Coronary artery (tissue), 2 donors: ENCODE data around the gene LSM12.

Experiments used
- DNase-seq: peaks from one replicate; pipeline ENCODE4 v3.0.0-alpha.2; 2017; ENCODE audit warnings: low spot score
- H3K27ac ChIP-seq, 2 donors: fragments of 200-600 bp; sonication (generic); one replicate each; pipeline ENCODE4 v1.5.1; 2016 to 2019
- H3K4me3 ChIP-seq: fragments of 200-600 bp; sonication (generic); 2 replicates; pipeline ENCODE4 v1.5.1; 2016; ENCODE audit warnings: mild to moderate bottlenecking, moderate library complexity
- TF ChIP-seq, protein P1 (sequence below): fragments of 200-600 bp; sonication (generic); IDR thresholded peaks from one replicate; pipeline ENCODE4 v1.5.1; 2019; ENCODE audit warnings: antibody characterized with exemption

Gene LSM12

DNA sequence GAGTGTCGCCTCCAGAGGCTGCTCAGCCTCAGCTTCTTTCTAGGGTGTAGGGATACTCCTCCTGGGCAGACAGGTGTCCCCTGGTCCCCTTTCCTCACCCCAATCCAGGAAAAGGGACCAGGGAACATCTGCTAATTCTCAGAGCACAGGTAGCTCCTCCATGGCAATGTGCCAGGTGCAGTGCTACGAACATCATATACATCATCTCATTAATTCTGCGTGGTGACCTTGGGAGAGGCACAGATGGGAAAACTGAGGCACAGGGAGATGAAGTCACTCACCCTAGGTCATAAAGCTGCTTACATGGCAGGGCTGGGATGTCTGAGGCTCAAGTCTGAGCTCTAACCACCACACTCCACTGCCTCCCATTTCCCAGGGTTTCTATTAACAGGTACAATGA is 45.3 kb upstream of the LSM12 start:
- H3K4me3 ChIP-seq = peak overlapping the region; percentile 40
- no peak for DNase-seq
- TF ChIP-seq, protein P1, sequence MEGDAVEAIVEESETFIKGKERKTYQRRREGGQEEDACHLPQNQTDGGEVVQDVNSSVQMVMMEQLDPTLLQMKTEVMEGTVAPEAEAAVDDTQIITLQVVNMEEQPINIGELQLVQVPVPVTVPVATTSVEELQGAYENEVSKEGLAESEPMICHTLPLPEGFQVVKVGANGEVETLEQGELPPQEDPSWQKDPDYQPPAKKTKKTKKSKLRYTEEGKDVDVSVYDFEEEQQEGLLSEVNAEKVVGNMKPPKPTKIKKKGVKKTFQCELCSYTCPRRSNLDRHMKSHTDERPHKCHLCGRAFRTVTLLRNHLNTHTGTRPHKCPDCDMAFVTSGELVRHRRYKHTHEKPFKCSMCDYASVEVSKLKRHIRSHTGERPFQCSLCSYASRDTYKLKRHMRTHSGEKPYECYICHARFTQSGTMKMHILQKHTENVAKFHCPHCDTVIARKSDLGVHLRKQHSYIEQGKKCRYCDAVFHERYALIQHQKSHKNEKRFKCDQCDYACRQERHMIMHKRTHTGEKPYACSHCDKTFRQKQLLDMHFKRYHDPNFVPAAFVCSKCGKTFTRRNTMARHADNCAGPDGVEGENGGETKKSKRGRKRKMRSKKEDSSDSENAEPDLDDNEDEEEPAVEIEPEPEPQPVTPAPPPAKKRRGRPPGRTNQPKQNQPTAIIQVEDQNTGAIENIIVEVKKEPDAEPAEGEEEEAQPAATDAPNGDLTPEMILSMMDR = no peak
- H3K27ac ChIP-seq = peak overlapping the region; percentile 88 to 97

DNA sequence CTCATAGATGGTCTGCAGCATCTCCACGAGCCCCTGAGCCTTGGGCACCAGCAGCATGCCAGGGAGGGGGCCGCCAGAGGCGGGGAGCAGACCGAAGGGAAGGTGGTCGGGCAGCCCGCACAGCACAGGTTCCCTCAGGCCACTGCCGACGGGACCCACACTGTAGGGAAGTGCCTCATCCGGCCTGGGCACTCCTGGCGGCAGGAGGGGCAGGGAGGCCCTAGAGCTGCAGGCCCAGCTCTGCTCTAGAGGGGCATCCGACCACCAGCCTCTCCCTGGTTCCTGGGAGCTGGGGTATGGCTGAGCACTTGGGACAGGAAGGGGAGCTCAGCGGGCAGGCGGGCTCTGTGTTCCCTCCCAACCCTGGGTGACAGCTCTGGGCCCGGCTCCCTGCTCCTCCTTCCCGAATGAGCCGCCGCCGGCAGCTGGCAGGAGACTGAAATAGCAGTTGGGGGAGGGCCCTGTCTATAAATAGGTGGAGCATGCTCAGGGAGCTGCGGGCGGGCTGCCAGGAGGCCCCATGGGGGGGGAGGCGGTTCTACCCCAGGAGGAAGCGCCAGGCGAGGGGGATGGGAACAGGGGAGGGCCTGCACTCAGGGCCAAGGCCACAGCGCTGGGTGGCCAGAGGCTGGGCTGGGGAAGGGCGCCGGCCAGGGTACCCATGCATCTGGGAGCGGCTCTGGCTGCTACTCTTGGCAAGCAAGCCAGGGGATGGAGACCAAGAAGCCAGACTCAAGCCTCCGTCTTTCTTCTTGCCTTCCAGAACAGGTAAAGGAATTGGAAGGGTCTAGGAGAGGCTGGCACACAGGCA is 44.6 kb upstream of the LSM12 start:
- TF ChIP-seq, protein P1 = no peak
- DNase-seq = peak; percentile 99
- H3K4me3 ChIP-seq = peak overlapping the region; percentile 70
- peak overlapping the region; percentile 88 to 97 for H3K27ac ChIP-seq

DNA sequence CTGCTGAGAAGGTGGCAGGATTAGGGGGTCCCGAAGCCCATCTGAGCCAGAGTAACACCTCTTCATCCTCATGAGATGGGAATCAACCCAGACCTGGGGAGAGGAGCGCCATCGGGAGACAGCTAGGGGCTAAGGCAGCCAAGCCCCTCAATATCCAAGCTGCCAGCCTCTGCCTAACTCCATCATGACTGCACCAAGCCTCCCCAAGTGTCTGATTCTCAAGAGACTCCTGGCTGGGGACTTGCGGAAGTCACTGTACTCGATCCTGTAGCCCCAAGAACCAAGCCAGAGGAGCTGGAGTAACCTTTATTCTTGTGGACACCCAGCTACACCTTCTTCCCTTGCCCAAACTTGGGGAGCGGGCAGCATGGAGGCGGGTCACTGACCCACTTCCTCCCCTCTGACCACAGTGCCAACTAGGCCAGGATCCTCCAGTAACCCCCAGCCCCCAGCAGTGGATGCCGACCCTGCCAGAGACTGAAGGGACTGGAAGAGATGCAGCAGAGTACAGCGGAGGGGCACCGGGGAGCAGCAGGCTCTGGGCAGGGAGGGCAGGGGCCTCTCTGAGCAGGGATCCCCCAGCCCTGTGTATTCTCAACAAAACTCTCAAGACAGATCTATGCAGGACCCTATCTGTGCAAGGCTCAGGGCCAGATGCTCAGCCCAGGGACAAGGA is 43.7 kb upstream of the LSM12 start:
- peak; percentile 75 for DNase-seq
- Histone ChIP-seq H3K4me3 (peak overlapping the region; percentile 70), H3K27ac (peak overlapping the region; percentile 88 to 97)
- TF ChIP-seq, protein P1 = no peak

DNA sequence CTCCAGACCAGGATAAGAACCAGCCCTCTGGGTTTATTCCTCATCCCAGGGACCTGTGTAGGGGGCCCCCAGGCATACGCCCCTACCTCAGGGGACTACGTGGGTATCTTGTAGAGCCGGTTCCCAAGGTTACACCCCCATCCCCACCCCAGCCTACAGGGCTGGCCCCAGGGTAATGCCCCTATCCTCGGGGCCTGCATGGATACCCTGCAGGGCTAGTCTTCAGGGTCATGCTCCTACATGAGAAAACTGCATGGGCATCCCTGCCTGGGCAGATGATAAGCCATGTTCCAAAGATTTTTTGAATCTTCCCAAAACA is 42.8 kb upstream of the LSM12 start:
- DNase-seq = no peak
- TF ChIP-seq, protein P1 = no peak
- Histone ChIP-seq H3K4me3 (peak overlapping the region; percentile 70), H3K27ac (peak overlapping the region; percentile 88 to 97)

DNA sequence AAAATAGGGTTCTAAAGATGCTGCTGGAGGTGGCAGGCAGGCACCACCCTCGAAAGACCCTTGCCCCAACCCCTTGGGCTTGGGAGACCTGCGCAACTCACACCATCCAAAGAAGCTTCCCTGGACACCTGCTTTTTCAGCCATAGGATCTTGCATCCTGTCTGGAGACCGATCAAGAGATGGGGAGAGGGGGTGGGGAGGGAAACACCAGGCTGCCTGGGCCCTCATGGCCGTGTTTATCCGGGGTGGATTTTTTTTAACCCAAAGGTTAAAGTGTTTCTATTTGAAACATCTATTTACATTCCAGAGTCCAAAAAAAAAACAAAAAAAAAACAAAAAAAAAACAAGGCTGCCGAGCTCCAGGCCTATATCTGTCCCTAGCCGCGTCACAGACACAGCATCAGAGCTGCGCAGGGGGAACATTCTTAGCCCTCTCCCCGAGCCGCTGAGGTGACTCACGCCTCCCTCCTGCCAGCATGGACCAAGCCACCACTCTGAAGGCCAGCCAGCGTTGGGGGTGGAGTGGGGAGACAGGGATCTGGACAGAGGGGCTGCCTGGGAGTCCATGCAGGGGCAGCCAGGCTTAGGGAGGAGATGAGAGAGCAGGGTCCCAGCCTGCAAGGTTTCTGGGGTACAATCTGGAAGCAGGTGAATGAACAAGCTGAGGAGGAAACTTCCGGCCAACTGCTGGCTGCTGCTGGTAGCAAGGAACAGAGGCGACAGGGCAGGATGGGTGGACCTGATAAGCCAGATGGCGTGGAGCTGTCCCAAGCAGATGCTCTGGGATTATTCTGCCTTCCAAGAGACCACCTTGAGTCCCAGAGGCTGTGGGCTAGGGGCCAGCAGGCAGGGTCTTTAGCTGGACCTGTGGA is 42.2 kb upstream of the LSM12 start:
- peak; percentile 98 for DNase-seq
- Histone ChIP-seq H3K4me3 (peak overlapping the region; percentile 70), H3K27ac (peak overlapping the region; percentile 88 to 97)
- TF ChIP-seq, protein P1 = no peak

DNA sequence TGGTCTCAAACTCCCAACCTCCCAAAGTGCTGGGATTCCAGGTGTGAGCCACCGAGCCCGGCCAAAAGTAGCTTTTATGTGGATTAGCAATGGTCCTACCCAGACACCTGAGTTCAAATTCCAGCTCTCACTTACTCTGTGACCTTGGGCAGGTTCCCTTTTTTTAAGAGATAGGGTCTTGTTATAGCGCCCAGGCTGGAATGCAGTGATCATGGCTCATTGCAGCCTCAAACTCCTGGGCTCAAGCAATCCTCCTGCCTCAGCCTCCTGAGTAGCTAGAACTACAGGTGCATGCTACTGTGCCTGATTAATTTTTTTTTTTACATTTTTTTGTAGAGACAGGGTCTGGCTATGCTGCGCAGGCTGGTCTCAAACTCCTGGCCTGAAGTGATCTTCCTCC is 40.3 kb upstream of the LSM12 start:
- no peak for DNase-seq
- TF ChIP-seq, protein P1 = no peak
- H3K4me3 ChIP-seq = no peak overlapping the region
- H3K27ac ChIP-seq = peak overlapping the region; percentile 88 to 92
